GM21619 (cell line): Measurements from ENCODE around the gene ZNF81.
"Not testable (repeated sequence)": the region's sequence is repeated elsewhere in the genome, so short reads cannot be mapped to it uniquely, and the experiment has no call there.

Experiments used
- ATAC-seq: cut with Tn5 transposase; IDR thresholded peaks from one replicate; pipeline ENCODE4 v1.9.1; 2021; ENCODE audit not compliant: unreplicated experiment

Gene ZNF81

DNA sequence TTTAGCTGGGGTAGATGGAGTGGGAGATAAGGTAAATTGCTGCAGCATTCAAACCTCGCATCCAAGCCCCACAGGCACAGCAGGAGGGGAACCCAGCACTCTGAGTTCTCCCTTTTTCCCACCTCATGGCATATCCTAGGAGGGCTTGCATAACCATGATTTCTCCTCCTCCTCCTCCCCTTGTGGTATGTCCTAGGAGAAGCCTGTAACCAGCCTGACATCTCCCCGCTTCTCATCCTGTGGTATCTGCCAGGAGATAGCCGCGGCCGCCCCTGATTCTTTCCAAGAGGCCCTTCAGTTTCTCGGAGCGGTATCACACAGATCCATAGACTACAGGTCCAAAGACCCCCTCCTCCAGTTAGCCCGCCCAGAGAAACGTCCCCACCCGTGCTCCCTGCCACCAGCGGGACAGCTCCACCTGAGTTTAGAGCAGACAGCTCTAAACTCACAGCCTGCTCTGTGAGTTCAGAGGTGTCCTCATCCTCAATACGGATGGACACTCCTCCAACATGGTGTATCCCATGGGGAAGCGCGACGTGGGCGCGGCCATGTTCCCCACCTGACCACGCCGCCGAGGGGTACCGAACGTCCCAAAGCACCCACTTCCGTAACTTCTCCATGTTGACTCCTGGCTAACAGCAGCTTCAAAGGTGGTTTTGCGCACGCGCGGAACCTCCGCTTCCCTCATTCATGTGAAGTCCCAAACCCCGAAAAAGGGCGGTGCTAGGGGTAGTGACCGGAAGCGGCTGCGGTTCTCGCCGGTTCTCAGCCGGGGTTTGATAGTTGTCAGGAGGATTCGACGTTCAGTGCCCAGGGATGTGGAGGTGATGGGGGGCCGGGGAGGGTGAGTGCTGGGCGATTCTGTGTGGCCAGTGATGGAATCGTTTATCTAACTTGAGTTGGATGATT, at the start of gene ZNF81:
TSS of gene ZNF81 (plus strand) at position 739 of the 909 bp plus-strand sequence. CDS start 9,366 bp downstream, outside the sequence.
- peak; percentile 87 for ATAC-seq

DNA sequence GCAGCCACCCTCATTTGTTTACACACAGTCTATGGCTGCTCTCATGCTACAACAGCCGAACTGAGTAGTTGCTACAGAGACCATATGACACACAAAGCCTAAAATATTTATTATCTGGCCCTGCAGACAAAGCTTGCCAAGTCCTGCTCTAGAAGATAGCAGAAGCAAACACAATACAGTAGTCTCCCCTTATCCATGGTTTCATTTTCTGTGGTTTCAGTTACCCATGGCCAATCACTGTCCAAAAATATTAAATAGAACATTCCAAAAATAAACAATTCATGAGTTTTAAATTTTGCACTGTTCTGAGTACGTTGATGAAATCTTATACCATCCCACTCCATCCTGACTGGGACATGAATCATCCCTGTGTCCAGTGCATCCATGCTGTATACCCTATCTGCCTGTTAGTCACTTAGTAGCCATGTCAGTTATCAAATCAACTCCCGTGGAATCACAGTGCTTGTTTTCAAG, 40.2 kb upstream of the ZNF81 start:
- no peak for ATAC-seq

DNA sequence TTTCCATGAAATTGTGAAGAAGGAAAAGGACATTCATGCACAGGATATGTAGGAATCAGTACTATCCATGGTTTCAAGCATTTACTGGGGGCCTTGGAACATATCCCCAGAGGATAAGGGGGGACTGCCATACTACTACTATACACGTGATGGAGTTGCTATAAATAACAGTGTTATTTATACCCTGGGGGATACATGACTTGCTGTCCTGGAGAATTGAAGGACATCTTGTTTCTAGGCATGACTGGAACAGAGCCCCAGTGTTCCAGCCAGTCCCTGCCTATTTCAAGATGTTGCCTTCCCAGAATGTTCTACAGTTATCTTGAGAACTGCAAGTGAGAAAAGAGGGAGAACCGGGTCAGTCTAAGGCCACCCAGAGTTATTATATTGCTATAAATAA, 39.6 kb upstream of the ZNF81 start:
- no peak for ATAC-seq

DNA sequence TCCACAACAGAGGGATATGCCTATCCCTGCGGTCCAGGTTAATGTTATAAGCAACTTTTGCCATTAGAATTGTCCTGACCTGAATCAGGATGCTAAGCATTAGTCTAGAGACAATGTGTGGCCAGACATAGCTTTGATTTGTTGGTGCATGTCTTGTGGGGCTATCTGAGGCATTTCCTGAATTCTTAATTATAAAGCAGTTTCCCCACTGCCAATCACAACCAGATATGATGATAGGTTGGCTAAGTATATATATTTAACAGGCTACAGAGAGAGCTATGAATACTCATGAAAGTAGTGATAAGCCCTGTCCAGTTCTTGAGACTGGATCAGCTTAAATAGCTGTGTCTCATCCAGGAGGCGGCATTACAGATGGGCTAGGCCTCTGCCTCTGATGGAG, 37.8 kb upstream of the ZNF81 start:
- ATAC-seq, result no peak

DNA sequence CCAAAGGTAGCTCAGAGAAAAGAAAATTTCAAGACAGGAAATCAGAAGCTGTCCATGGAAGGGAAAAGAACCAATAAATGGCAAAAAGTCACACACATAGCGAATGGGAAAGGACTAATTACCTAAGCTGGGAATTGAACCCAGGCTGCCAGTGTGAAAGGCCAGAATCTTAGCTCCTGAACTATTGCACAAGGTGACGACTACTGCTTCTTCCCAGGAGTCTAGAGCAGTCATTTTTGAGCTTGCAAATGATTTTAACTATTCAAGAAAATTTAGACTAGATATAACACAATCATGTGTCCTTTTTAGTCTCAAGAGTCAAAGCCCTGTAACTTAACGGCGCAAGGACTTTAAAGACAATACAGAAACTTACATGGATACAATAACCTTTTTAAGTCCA, 34.1 kb upstream of the ZNF81 start:
- ATAC-seq, result no peak

DNA sequence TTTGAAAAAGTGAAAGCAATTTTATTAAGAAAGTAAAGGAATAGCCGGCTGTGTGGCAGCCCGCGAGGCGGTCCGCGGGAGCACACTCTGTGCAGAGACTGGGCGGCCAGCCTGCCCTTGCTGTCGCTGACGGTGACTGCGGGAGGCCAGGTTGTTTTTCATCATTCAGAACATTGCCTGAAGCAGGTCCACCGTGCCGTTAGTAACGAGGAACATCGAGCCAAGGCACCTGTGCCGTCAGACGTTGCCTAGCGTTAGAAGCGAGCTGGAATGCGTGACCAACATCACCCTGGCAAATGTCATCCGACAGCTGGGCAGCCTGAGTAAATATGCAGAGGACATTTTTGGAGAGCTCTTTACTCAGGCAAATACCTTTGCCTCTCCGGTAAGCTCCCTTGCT, 33.6 kb upstream of the ZNF81 start:
- not testable (repeated sequence) for ATAC-seq

DNA sequence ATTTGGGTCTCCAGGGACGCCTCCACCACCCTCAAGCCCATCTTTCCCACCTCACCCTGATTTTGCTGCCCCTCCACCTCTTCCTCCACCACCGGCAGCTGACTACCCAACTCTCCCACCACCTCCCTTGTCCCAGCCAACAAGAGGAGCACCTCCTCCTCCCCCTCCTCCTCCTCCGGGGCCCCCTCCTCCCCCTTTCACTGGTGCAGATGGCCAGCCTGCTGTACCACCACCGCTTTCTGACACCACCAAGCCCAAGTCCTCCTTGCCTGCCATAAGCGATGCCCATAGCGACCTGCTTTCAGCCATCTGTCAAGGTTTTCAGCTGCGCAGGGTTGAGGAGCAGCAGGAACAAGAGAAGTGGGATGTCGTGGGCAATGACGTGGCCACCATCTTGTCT, 32.4 kb upstream of the ZNF81 start:
- no peak for ATAC-seq

DNA sequence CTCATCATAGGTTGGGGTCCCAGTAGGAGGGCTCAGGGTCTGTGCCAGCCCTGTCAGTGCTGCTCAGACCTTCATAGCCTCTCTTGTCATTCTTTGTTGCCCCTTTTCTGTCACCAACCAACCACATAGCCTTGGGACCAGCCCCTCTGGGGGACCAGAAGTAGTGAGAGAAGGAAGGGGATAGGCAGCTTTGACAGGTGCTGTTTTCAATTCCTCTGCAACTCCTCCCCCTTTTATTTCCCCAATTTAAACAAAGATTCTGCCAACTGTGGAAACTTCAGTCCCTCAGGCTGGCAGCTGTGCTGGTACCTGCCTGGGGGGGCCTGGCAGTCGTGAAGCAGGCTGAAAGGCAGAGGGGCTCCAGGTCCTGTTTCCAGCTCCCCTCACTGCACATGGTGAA, 30.9 kb upstream of the ZNF81 start:
- ATAC-seq, result not testable (repeated sequence)

DNA sequence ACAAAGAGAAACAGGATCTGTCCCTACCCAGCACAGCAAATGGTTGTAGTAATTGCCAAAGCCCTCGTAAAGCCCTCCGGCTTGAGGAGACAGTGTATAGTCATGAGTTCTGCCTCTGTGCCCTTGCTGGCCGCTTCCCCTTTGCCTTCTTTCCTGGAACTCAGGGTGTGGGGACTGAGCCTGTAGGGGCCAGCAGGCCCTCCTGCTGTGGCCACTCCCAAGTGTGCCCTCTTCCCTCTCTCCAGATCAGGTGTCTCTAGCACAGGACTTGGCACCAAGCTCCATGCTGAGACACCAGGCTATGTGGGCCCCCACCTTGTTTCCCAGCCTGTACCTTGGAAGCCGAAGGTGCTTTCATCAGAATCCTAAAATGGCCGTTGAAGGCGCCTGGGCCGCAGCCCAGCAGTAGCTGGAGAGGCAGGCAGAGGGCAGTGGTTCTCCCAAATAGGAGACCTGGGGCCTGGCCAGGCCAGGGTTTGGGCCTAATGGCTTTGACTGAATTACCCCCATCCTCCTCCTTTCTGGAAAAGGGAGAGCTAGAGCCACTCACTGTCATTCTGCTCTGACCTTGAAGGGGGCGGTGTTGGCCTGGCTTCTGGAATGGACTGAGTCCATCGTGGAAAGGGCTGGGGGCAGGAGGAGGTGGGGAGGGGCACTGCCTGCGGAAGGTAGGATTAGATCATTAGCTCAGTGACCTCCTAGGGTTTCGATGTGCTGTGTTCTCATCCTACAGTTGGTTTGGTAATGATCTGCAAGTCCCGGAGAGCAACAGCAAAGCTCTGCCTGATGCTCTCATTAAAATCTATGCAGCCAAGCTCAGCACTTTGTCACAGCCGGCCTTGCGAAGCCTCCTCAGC, 30.1 kb upstream of the ZNF81 start:
- not testable (repeated sequence) for ATAC-seq

DNA sequence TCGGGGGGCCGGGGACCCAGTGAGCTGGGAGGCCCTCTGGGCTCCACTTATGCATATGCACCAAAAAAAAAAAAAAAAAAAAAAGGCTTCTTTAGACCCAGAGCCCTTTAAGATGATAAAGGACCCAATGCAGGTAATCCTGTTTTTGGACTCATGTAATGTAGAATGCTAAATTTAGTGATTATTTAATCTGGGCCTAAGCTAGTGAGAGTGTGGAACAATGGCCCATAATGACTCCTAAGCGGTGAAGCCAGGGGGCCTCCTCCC, 29.5 kb upstream of the ZNF81 start:
- ATAC-seq, result not testable (repeated sequence)

DNA sequence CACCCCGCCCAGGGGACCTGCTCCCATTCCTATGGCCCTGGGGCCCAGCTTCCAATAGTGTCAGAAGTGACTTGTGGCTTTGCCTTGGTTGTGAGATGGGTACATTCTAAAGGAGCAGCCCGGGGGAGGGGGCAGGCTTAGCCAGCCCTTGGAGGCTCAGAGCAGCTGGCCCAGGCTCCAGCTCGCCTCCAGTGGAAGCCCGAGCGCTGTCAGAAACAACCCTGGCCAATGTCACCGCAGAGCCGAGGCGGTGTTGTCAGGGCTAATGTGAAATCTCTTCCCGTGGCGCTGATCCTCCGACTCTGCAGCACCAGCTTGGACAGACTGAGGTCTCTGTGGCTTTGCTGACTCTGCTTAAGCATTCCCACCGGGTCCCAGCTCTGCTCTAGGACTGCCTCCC, 29.2 kb upstream of the ZNF81 start:
- ATAC-seq, result no peak

DNA sequence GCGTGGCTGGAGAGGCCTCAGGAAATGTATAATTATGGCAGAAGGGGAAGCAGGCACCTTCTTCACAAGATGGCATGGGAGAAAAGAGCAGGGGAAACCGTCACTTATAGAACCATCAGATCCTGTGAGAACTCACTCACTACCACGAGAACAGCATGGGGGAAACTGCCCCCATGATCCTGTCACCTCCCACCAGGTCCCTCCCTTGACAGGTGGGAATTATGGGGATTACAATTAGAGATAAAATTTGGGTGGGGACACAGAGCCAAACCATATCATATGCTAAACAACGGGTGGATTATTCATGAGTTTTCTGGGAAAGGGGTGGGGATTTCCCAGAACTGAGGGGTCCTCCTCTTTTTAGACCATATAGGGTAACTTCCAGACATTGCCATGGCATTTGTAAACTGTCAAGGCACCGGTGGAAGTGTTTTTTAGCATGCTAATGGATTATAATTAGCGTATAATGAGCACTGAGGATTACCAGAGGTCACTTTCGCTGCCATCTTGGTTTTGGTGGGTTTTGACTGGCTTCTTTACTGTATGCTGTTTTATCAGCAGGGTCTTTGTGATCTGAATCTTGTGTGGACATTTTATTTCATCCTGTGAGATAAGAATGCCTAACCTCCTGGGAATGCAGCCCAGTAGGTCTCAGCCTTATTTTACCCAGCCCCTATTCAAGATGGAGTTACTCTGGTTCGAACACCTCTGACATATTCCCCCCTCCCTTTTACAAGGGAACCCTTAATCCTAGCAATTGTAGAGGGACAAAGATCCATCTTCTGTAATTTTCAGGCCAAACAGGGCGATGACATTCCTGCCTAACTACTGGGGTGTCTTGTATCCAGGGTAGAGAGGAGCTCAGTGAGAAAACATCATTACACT, 27.6 kb upstream of the ZNF81 start:
- no peak for ATAC-seq

DNA sequence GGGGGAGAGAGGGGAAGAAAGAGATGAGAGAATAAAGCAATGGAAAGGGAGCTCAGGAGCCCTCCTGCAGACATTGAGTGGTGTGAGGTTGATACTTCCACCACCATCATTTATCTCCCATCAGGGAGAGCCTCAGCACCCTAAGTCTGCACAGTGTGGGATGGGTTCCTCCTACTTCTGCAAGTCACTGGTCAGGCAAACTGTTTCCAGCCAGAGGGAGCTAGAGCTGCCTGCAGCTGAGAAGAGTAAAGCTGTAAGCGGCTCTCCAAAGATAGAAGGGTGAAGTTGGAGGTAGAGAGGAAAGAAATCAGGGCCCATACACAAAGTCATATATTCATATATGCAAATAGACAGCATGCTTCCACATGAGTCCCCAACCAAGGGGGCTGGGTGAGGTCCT, 21.9 kb upstream of the ZNF81 start:
- ATAC-seq, result no peak

DNA sequence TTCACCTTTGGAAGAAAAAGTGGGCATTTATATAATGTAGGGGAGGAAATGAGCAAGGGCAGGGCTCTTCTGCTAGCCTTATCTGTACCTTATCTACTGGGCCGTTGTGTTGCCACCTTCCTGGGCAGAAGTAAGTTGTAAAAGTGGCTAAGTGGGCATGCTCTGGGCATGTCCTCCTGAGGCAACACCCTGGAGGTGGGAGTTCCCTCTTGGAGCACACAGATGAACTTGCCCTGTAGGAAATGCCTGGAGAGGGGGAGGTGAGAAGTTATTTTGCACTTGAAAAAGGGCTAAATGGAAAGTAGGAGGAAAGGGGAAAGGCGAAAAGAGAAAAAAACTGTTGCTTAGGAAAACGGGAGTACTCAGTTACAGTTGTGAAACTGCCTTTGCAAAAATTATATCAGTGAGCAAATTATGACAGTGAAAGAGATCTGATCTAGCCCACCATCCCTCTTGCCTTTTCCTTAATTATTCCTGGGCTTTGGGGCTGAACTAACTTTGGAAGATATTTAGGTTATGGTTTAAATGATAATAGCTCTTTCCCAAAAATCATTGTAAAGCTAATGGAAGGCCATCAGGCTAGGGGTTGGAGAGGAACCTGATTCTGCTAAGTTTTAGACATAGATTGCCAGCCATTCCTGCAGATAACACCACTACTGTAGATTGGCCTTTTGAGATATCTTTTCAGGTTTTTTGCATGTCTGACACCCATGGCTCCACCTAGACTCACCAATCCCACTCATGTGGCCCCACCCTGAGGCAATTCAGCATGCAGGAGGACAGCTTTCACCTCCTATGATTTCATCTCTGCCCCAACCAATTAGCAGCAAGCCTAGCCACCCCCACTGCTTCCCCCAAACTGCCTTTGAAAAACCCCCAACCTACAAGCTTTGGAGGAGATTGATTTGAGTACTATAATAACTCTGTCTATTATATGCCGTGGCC, 20.5 kb upstream of the ZNF81 start:
- no peak for ATAC-seq

DNA sequence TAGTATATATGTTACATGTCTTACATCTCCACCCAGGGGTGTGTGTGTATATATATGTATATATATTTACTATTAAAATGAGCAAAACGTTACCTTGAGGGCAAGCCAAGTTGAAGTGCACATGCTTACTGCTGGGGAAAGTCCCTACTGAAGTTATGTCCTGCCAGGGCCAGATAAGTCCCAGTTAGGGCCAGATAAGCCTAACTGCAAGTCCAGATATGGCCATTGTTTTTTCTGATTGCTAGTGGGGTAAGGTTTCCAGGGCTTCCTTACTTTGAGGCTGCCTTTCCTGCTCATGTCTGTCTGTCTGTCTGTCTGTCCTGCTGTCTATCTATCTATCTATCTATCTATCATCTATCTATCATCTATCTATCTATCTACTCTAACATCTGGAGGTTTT, 19.3 kb upstream of the ZNF81 start:
- no peak for ATAC-seq

DNA sequence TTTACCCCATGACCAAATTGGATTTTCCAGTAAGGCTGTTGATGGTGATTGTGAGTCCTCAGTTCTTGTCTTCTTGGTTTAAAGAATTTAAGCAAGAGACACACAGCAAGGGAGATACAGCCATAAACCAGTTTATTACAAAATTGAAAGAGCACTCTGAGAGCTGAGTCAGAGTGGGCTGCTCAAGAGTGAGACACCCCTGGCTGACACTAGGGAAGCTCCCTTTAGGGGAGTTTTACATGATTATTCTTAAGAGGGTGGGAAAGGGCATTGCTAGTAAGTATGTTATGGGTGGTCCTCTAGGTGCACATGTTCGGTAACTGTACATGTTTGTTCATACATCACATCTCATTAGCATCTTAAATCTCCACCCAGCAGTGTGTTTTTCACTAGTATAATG, 18.8 kb upstream of the ZNF81 start:
- no peak for ATAC-seq

DNA sequence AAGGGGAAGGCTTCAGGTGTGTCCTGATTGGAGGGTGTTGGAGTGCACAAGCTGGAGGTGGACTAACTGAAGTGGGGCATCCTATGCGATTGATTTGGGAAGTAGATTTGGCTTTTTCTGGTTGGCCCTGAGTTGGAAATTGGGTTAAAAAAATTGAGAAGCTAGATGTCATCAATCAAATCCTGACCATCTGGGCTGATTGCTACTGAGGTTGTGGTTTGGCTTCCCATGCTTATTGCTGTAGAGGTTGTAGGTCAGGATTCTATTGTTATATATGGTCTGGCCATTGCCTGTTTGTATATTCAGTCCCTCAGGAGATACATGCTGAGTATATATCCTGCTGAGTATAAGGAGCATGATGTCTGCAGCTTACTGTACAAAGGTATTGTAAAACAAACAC, 7.7 kb upstream of the ZNF81 start:
- ATAC-seq, result no peak

DNA sequence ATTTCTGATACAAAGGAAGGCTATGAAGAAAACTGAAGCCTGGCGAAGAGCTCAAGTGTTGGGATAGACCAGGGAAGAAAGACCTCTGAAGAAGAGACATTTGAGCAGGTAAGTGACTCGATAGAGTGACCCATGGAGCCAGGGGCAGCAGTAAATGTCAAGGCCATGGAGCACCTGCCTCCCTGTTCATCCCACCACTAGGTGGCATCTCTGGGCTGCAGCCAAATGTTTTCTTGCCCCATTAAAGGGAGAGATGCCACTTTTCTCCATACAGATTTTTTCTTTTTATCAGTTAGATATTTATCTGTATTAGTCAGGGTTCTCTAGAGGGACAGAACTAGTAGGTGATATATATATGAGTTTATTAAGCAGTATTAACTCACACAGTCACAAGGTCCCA, 4.9 kb upstream of the ZNF81 start:
- no peak for ATAC-seq

DNA sequence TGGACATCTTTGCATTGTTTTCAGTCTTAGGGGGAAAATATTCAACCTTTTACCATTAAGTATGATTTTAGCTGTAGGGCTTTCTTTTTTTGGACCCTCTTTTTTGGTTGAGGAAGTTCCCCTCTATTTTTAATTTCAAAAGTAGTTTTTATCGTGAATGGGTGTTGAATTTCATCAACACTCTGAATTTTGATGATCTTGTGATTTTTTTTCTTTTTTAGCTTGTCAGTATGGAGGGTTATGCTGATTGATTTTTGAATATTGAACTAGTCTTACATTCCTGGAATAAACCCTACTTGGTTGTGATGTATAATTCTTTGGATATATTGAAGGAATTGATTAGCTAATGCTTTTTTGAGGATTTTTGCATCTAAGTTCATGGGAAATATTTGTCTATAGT, 1.7 kb downstream of the ZNF81 start:
- no peak for ATAC-seq

DNA sequence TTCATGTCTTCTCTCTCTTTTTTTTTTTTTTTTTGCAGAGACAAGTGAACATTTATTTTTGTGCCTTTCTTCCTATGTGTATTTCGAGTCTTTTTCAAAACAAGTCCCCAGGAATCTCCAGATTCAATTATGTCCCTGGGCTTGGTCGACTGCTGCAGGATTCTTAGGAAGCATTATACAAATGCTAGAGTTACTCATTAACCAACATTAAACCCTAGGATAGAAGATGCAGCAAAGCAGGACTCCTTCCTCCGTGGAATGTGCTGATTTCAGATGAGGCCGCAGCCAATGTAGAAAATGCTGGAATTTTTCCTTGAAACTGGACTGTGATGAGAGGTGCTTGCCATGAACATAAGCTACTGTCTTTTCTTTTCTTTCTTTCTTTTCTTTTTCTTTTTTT, 3.4 kb downstream of the ZNF81 start:
- ATAC-seq, result no peak
